HG02588 (cell line): ENCODE results near the gene MMP24OS.
"Not testable (repeated sequence)": the region's sequence is repeated elsewhere in the genome, so short reads cannot be mapped to it uniquely, and the experiment has no call there.

ENCODE experiments used
- ATAC-seq: cut with Tn5 transposase; IDR thresholded peaks from one replicate; pipeline ENCODE4 v1.9.1; 2021; ENCODE audit warnings: mild to moderate bottlenecking, moderate library complexity; ENCODE audit not compliant: unreplicated experiment

Gene MMP24OS

GRCh38 chr20:35252598-35252997 lies 25.3 kb downstream of the MMP24OS start:
- not testable (repeated sequence) for ATAC-seq

DNA sequence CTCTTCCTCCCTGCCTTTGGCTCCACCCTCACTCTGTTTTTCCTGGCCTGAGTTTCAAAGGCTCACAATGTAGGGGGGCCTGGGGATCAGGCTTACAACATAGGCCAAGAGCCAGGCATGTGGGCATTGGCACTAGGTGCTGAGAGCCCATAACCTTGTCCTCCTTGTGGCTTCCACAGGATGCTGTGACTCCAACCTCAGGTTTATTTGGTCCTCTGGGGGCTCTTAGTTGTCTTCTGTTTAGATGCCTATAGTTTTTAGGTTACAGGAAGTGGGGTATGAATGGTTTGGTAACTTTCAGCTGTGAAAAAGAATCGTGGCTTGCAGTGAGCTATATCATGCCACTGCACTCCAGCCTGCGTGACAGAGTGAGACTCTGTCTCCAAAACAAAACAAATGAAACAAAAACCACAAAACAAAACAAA lies 25.9 kb downstream of the MMP24OS start:
- ATAC-seq: no peak

- ATAC-seq: no peak
Measured at GRCh38 chr20:35251613-35251940, 26.3 kb downstream of the MMP24OS start.

- ATAC-seq: no peak
Measured at GRCh38 chr20:35248641-35249475, 29.1 kb downstream of the MMP24OS start.

DNA sequence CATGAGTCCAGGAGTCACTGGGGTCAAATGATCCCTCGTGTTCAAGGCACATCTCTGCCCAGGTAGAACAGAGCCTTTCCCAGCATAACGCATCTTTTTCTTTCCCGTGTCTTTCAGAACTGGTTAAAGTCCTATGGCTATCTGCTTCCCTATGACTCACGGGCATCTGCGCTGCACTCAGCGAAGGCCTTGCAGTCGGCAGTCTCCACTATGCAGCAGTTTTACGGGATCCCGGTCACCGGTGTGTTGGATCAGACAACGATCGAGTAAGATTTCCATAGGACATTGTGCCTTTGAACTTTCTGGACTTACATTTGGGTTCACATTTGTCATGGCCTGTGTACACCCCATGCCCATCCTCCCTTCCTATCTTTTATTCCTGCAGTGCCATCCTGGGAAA lies 31.2 kb downstream of the MMP24OS start:
- no peak for ATAC-seq

- no peak for ATAC-seq
Measured at GRCh38 chr20:35243986-35244385, 33.9 kb downstream of the MMP24OS start.

GRCh38 chr20:35243317-35243716 lies 34.6 kb downstream of the MMP24OS start:
- no peak for ATAC-seq

GRCh38 chr20:35240811-35241293 lies 37.1 kb downstream of the MMP24OS start:
- ATAC-seq: no peak

- no peak for ATAC-seq
Measured at GRCh38 chr20:35240083-35240810, 37.7 kb downstream of the MMP24OS start.

DNA sequence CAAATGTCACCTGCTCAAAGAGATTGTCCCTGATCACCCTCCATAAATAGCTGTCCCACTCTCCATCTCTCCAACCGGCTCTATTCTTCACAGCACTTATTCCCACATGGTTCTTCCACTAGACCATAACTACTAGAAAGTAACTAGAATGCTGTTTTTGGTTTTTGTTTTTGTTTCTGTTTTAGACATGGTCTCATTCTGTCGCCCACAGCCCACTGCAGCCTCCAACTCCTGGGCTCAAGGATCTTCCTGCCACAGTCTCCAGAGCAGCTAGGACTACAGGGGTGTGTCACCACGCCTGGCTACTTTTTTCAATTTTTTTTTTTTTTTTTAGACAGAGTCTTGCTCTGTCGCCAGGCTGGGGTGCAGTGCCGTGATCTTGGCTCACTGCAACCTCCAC lies 39.2 kb downstream of the MMP24OS start:
- ATAC-seq: no peak

- no peak for ATAC-seq
Measured at GRCh38 chr20:35238170-35238569, 39.8 kb downstream of the MMP24OS start.

- no peak for ATAC-seq
Measured at GRCh38 chr20:35237486-35237885, 40.4 kb downstream of the MMP24OS start.

DNA sequence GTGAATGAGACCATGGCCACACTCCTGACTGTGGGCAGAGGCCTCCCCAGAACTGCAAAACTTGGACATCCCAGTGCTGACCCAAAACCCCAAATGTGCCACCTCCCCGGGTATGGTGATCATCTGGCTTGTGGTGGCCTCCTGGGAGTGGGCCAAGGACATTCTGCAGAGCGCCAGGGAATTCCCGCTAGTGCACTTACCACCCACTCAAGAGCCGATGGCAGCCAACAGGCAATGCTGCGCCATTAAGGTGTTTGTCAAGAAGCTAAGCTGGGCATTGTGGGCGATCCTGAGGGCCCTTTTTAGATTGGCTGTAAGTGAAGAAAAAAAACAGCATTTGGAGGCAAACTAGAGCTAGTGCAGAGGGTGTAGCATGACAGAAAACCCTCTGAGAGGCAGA lies 42.0 kb downstream of the MMP24OS start:
- ATAC-seq: no peak

GRCh38 chr20:35232575-35232974 lies 45.3 kb downstream of the MMP24OS start:
- no peak for ATAC-seq

- no peak for ATAC-seq
Measured at GRCh38 chr20:35226884-35227681, 50.8 kb downstream of the MMP24OS start.
